ENCODE measurements around the gene CSMD2.

The CSMD2 gene

DNA sequence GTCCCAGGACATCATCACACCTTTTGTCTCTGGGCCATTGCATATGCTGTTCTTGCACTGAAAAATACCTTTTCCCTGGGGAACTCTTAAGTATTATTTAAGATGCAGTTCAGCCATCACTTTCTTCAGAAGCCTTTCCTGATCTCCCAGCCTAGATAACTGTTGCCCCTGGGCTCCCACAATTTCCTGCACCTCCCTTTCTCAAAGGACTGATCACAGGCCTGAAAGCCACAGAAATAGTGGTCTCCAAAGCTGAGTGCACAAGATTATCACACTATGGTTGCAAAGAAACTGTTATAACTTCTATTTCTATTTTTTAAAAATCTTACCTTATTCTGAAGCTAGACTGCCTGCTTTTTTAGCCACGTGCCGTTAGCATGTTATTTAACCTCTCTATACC is 695.3 kb downstream of the CSMD2 start:
- Histone ChIP-seq H3K4me3 (ENCODE audit: low read depth, low read length) (no peak overlapping the region), H3K27me3 (ENCODE audit: control insufficient read depth, insufficient read depth, low read length) (no peaks in the 10 kb centered on the region), H3K36me3 (ENCODE audit: control insufficient read depth, insufficient read depth, low read length) (no peaks in the 10 kb centered on the region), H3K9ac (ENCODE audit: low read length) (no peak overlapping the region), H3K4me1 (ENCODE audit: control insufficient read depth, insufficient read depth, low read length) (peaks cover 14% of the 10 kb centered on the region), H3K27ac (ENCODE audit: low read depth, low read length) (no peak overlapping the region), H3K9me3 (ENCODE audit: control insufficient read depth, insufficient read depth, low read depth, low read length) (no peaks in the 10 kb centered on the region)

DNA sequence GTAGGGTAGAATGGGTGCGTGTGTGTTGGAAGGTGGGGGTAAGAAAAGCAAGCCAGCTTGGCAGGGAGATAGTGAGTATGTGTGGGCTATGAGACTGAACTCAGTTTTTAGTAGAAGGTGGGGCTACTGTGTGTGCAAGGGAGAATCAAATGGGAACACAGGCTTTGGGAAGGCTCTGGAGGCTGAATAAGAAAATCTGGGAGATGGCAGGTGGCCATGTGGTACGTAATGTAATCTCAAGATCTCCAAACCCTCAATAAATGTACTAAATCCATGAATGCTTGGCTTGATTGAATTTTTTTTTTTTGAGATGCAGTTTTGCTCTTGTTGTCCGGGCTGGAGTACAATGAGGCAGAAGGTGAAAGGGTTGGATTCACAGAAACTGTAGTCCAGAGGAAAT is 696.1 kb downstream of the CSMD2 start:
- no peak overlapping the region for H3K9ac ChIP-seq (ENCODE audit: low read length)
- no peaks in the 10 kb centered on the region for H3K9me3 ChIP-seq (ENCODE audit: control insufficient read depth, insufficient read depth, low read depth, low read length)
- H3K27ac ChIP-seq (ENCODE audit: low read depth, low read length): no peak overlapping the region

DNA sequence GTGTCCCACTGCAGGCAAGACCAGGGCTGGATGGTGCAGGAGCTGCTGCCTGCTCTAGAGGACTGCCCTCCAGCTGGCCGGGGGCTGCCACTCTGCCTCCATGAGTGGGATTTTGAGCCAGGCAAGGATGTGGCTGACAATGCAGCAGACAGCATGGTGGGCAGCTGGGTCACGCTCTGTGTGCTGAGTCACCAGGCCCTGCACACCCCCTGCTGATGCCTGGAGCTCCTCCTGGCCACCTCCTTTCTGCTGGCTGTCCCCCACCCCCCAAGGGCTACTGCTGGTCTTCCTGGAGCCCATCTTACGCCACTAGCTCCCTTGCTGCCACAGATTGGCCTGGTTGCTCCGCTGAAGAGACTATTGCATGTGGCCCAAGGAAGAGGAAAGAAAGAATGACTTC is 696.5 kb downstream of the CSMD2 start:
- Histone ChIP-seq H3K36me3 (ENCODE audit: control insufficient read depth, insufficient read depth, low read length) (no peaks in the 10 kb centered on the region), H3K27me3 (ENCODE audit: control insufficient read depth, insufficient read depth, low read length) (no peaks in the 10 kb centered on the region), H3K4me3 (ENCODE audit: low read depth, low read length) (no peak overlapping the region), H3K4me1 (ENCODE audit: control insufficient read depth, insufficient read depth, low read length) (peaks cover 14% of the 10 kb centered on the region), H3K27ac (ENCODE audit: low read depth, low read length) (no peak overlapping the region), H3K9me3 (ENCODE audit: control insufficient read depth, insufficient read depth, low read depth, low read length) (no peaks in the 10 kb centered on the region), H3K9ac (ENCODE audit: low read length) (no peak overlapping the region)

More for the DNA sequence above, 696.1 kb downstream of the CSMD2 start:
- Histone ChIP-seq H3K27me3 (ENCODE audit: control insufficient read depth, insufficient read depth, low read length) (no peaks in the 10 kb centered on the region), H3K36me3 (ENCODE audit: control insufficient read depth, insufficient read depth, low read length) (no peaks in the 10 kb centered on the region), H3K4me3 (ENCODE audit: low read depth, low read length) (no peak overlapping the region), H3K4me1 (ENCODE audit: control insufficient read depth, insufficient read depth, low read length) (peaks cover 14% of the 10 kb centered on the region)

DNA sequence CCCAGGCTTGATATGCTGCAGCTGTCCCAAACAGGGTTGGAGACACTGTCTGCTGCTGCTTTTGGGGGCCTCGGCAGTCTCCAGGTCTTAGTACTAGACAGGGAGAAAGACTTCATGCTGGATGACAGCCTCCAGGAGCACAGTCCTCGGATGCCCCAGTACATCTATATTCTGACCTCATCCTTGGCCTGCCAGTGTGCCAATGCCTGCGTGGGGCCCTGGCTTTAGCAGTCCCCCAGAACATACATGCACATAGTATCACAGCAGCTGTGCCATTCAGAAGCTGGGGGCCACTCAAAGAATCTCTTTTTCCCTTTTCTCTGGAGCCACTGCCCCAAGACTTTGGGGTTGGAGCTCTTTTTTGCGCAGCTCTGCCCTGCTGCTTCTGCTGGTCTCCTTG is 697.0 kb downstream of the CSMD2 start:
- H3K9me3 ChIP-seq (ENCODE audit: control insufficient read depth, insufficient read depth, low read depth, low read length): no peaks in the 10 kb centered on the region
- peaks cover 12% of the 10 kb centered on the region for H3K4me1 ChIP-seq (ENCODE audit: control insufficient read depth, insufficient read depth, low read length)
- H3K36me3 ChIP-seq (ENCODE audit: control insufficient read depth, insufficient read depth, low read length): no peaks in the 10 kb centered on the region
- H3K27me3 ChIP-seq (ENCODE audit: control insufficient read depth, insufficient read depth, low read length): no peaks in the 10 kb centered on the region
- no peak overlapping the region for H3K9ac ChIP-seq (ENCODE audit: low read length)
- no peak overlapping the region for H3K27ac ChIP-seq (ENCODE audit: low read depth, low read length)
- H3K4me3 ChIP-seq (ENCODE audit: low read depth, low read length): no peak overlapping the region

DNA sequence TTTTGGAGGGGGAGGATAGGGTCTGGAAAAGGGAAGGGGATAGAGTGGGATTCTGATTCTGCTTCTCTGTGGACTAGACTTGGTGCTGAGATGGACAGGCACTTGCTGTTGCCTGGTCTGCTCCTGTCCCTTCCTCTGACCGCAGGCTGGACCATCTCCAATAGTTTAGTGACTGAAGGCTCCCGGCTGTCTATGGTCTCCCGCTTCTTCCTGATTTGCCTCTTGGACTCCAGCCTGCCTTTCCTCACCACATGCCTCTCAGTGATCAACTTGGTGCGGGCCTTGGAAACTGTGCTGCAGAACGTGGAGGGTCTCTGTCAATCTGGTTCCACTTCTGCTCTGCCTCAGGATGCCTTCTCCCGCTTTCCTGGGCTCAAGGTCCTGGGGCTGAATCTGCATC is 698.9 kb downstream of the CSMD2 start:
- Histone ChIP-seq H3K27ac (ENCODE audit: low read depth, low read length) (no peak overlapping the region), H3K4me3 (ENCODE audit: low read depth, low read length) (no peak overlapping the region), H3K9me3 (ENCODE audit: control insufficient read depth, insufficient read depth, low read depth, low read length) (no peaks in the 10 kb centered on the region), H3K36me3 (ENCODE audit: control insufficient read depth, insufficient read depth, low read length) (no peaks in the 10 kb centered on the region), H3K9ac (ENCODE audit: low read length) (no peak overlapping the region), H3K4me1 (ENCODE audit: control insufficient read depth, insufficient read depth, low read length) (peaks cover 6% of the 10 kb centered on the region; the same call in 1 of the 2 replicates), H3K27me3 (ENCODE audit: control insufficient read depth, insufficient read depth, low read length) (no peaks in the 10 kb centered on the region)

DNA sequence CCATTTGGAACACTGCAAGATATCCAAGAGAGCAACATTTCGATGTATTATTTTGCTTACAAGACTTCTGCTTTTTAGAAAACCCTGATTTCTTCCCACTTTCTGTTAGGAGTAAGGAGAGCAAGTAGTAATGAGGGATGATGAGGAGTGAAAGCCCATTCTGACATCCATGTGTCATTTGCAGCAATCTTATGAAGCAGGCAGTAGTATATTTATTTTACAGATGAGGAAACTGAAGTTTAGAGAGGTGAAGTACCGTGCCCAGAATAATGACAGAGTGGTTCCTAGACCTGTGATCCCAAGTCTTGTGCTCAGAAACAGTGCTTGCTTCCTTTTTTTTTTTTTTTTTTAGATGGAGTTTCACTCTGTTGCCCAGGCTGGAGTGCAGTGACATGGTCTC is 699.7 kb downstream of the CSMD2 start:
- Histone ChIP-seq H3K9ac (ENCODE audit: low read length) (no peak overlapping the region), H3K9me3 (ENCODE audit: control insufficient read depth, insufficient read depth, low read depth, low read length) (no peaks in the 10 kb centered on the region), H3K27me3 (ENCODE audit: control insufficient read depth, insufficient read depth, low read length) (no peaks in the 10 kb centered on the region), H3K4me1 (ENCODE audit: control insufficient read depth, insufficient read depth, low read length) (peaks cover 6% of the 10 kb centered on the region; the same call in 1 of the 2 replicates), H3K4me3 (ENCODE audit: low read depth, low read length) (no peak overlapping the region), H3K36me3 (ENCODE audit: control insufficient read depth, insufficient read depth, low read length) (no peaks in the 10 kb centered on the region), H3K27ac (ENCODE audit: low read depth, low read length) (no peak overlapping the region)

DNA sequence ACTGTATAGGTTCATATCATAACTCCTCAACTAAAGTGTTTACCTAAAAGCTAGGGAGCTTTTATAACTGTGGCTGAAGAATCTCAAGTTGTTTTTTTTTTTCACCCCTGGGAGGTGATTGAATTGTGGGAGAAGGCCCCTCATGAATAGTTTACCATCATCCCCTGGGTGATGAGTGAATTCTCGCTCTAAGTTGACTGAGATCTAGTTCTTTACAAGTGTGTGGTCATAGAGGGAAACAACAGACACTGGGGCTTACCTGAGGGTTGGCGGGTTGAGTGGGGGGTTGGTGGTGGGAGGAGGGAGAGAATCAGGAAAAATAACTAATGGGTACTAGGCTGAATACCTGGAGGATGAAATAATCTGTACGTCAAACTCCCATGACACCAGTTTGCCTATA is 700.5 kb downstream of the CSMD2 start:
- Histone ChIP-seq H3K4me3 (ENCODE audit: low read depth, low read length) (no peak overlapping the region), H3K36me3 (ENCODE audit: control insufficient read depth, insufficient read depth, low read length) (no peaks in the 10 kb centered on the region), H3K27ac (ENCODE audit: low read depth, low read length) (no peak overlapping the region), H3K9ac (ENCODE audit: low read length) (no peak overlapping the region), H3K27me3 (ENCODE audit: control insufficient read depth, insufficient read depth, low read length) (no peaks in the 10 kb centered on the region), H3K4me1 (ENCODE audit: control insufficient read depth, insufficient read depth, low read length) (peaks cover 6% of the 10 kb centered on the region; the same call in 1 of the 2 replicates), H3K9me3 (ENCODE audit: control insufficient read depth, insufficient read depth, low read depth, low read length) (no peaks in the 10 kb centered on the region)
